ENCODE measurements around the gene SLC30A10.

- TF ChIP-seq CTCF (conservative IDR thresholded peaks at IDR 0.05 in 1 of 2, IDR thresholded peaks at IDR 0.05 in 1 of 2; ENCODE audit: extremely low read depth in 1 of 2, insufficient read depth in 1 of 2, low read depth in 1 of 2, low read length in 2 of 2) (no peak), EZH2 (IDR thresholded peaks at IDR 0.05; ENCODE audit: borderline replicate concordance, low read length) (no peak)
Observed at GRCh38 chr1:219958875-219959417, 30.6 kb upstream of the SLC30A10 start.
